GM12864 (cell line): ENCODE results near the gene SESN3.
"Not testable (repeated sequence)": the region's sequence is repeated elsewhere in the genome, so short reads cannot be mapped to it uniquely, and the experiment has no call there.

Source experiments
- DNase-seq: peaks from one replicate; pipeline ENCODE4 v3.0.0-alpha.2; 2011; ENCODE audit warnings: low read depth
- H3K4me3 ChIP-seq: 2 replicates; pipeline ENCODE4 v1.5.1; 2011; ENCODE audit warnings: mild to moderate bottlenecking, low read depth, low read length, control low read depth
- TF ChIP-seq, protein P1 (sequence below): IDR thresholded peaks from 2 replicates; pipeline ENCODE4 v1.5.1; 2011; ENCODE audit warnings: low read depth, mild to moderate bottlenecking, moderate library complexity, low read length, control low read depth, inconsistent platforms; ENCODE audit errors: missing control alignments

The SESN3 gene

GRCh38 chr11:95137299-95137698 is 93.7 kb downstream of the SESN3 start:
- no peak for DNase-seq
- no peak overlapping the region for H3K4me3 ChIP-seq
- TF ChIP-seq, protein P1, sequence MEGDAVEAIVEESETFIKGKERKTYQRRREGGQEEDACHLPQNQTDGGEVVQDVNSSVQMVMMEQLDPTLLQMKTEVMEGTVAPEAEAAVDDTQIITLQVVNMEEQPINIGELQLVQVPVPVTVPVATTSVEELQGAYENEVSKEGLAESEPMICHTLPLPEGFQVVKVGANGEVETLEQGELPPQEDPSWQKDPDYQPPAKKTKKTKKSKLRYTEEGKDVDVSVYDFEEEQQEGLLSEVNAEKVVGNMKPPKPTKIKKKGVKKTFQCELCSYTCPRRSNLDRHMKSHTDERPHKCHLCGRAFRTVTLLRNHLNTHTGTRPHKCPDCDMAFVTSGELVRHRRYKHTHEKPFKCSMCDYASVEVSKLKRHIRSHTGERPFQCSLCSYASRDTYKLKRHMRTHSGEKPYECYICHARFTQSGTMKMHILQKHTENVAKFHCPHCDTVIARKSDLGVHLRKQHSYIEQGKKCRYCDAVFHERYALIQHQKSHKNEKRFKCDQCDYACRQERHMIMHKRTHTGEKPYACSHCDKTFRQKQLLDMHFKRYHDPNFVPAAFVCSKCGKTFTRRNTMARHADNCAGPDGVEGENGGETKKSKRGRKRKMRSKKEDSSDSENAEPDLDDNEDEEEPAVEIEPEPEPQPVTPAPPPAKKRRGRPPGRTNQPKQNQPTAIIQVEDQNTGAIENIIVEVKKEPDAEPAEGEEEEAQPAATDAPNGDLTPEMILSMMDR: no peak

DNA sequence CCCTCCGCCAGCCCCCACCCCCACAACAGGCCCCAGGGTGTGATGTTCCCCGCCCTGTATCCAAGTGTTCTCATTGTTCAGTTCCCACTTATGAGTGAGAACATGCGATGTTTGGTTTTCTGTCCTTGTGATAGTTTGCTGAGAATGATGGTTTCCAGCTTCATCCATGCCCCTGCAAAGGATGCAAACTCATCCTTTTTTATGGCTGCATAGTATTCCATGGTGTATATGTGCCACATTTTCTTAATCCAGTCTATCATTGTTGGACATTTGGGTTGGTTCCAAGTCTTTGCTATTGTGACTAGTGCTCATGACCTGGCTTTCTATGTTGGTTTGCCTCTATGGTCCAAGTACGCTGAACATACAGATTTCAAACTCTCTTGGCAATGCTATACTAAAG is 94.3 kb downstream of the SESN3 start:
- not testable (repeated sequence) for H3K4me3 ChIP-seq

GRCh38 chr11:95135880-95136279 is 95.1 kb downstream of the SESN3 start:
- DNase-seq: no peak
- H3K4me3 ChIP-seq: no peak overlapping the region
- TF ChIP-seq, protein P1: no peak

More for the DNA sequence above, 94.3 kb downstream of the SESN3 start:
- not testable (repeated sequence) for DNase-seq

- TF ChIP-seq, protein P1: no peak
- H3K4me3 ChIP-seq: no peak overlapping the region
- DNase-seq: no peak
Observed at GRCh38 chr11:95135155-95135554, 95.8 kb downstream of the SESN3 start.

- no peak overlapping the region for H3K4me3 ChIP-seq
- DNase-seq: no peak
- TF ChIP-seq, protein P1: no peak
Observed at GRCh38 chr11:95134491-95134890, 96.5 kb downstream of the SESN3 start.

DNA sequence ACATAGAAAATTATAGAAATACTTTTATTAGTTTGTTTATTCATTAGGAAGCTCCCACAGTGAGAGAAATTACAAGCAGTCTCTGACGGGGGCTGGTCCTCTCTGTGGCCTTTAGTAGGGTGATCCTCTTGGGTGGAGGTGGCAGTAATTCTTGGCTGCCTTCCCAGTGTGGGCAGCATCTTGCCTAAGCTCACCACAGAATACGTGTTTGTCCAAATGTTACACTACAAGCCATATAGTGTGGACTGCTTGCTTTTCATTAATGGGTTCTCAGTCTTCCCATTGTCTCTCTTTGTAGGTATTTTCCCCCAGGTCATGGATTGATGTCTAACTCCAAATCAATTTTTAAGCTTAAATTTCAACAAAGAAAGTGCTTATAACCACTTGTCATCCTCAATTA is 98.0 kb downstream of the SESN3 start:
- no peak overlapping the region for H3K4me3 ChIP-seq
- TF ChIP-seq, protein P1: no peak
- no peak for DNase-seq

- TF ChIP-seq, protein P1: no peak
- no peak for DNase-seq
- no peak overlapping the region for H3K4me3 ChIP-seq
Observed at GRCh38 chr11:95128602-95129001, 102.4 kb downstream of the SESN3 start.

DNA sequence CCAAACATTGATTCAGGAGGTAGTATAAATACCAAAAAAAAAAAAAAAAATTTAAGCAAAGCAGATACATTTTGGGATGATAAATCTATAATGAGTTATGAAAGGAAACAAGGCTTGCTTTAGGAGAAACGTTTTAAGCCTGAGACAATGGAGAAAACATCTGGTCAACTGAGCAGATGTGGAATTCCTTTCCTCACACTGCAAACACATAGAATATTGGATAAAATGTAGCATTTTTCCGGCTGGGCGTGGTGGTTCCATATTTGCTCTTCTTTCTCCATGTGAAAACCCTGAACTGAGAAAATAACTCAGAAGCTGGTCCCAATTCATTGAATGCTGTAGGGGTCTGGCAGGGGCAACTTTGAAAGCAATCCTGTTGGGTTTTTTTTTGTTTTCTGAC is 107.4 kb downstream of the SESN3 start:
- TF ChIP-seq, protein P1: no peak
- DNase-seq: no peak
- no peak overlapping the region for H3K4me3 ChIP-seq
